IMR-90 (cell line): ENCODE data around the gene AP2M1. TPM values are rescaled to one million over a fixed set of nuclear protein-coding genes. Genes with fewer than 3 reads are reported as not detected.

Experiments
- ATAC-seq: fragments of 200-7000 bp; cut with Tn5 transposase; 2 replicates; pipeline ENCODE4 v1.9.1; 2020; ENCODE audit warnings: low read depth, mild to moderate bottlenecking, moderate library complexity
- BruUV-seq: library from RNA; stranded (reverse); fragments of 400-500 nt; replicated peaks from 2 replicates; lab custom pipeline; 2021; lab: Mats Ljungman, UMichigan
- CTCF ChIA-PET: fragments of 300-600 bp; formaldehyde crosslinking; extraction: SDS; loops from one replicate; lab custom pipeline; 2021; ENCODE audit warnings: antibody characterized with exemption; lab: Yijun Ruan, JAX
- POLR2A ChIA-PET: fragments of 300-600 bp; sonication (Branson Sonifier 250); formaldehyde crosslinking; loops from one replicate; lab custom pipeline; 2022; ENCODE audit warnings: antibody characterized with exemption; ENCODE audit not compliant: unreplicated experiment; lab: Charles Lee
- DNase-seq: peaks from one replicate; pipeline ENCODE4 v3.0.0; 2013
- H2AFZ ChIP-seq: replicated peaks from 2 replicates; pipeline ENCODE3; 2013; ENCODE audit warnings: low read length, mild to moderate bottlenecking; ENCODE audit not compliant: poor library complexity
- H2AK5ac ChIP-seq: 2 replicates; pipeline ENCODE4 v1.6.1; 2013; ENCODE audit warnings: low read depth, low read length, inconsistent platforms
- H2AK9ac ChIP-seq: replicated peaks from 2 replicates; pipeline ENCODE3; 2013; ENCODE audit warnings: mild to moderate bottlenecking, low read depth, low read length, moderate library complexity; ENCODE audit not compliant: poor library complexity
- H2BK120ac ChIP-seq: 2 replicates; pipeline ENCODE4 v1.6.1; 2013; ENCODE audit warnings: low read depth, low read length, inconsistent platforms
- H2BK15ac ChIP-seq: 3 replicates; pipeline ENCODE4 v1.6.1; 2013; ENCODE audit warnings: low read depth, low read length, inconsistent platforms
- H2BK20ac ChIP-seq: 2 replicates; pipeline ENCODE4 v1.6.1; 2013; ENCODE audit warnings: low read depth, mild to moderate bottlenecking, inconsistent platforms, low read length, moderate library complexity
- H2BK5ac ChIP-seq: 2 replicates; pipeline ENCODE4 v1.6.1; 2013; ENCODE audit warnings: mild to moderate bottlenecking, low read depth, low read length, inconsistent platforms; ENCODE audit not compliant: poor library complexity, severe bottlenecking
- H3K14ac ChIP-seq: replicated peaks from 2 replicates; pipeline ENCODE4 v1.6.1; 2013; ENCODE audit warnings: low read depth, low read length, inconsistent platforms
- H3K18ac ChIP-seq: 2 replicates; pipeline ENCODE4 v1.6.1; 2013; ENCODE audit warnings: low read depth, low read length, control low read depth
- H3K23ac ChIP-seq: 2 replicates; pipeline ENCODE4 v1.6.1; 2013; ENCODE audit warnings: low read depth, low read length, inconsistent platforms
- H3K27ac ChIP-seq: 2 replicates; pipeline ENCODE4 v1.5.1; 2013; ENCODE audit warnings: mild to moderate bottlenecking, control low read depth, low read length; ENCODE audit not compliant: insufficient read depth
- H3K27me3 ChIP-seq: 2 replicates; pipeline ENCODE4 v1.6.1; 2013; ENCODE audit warnings: low read length; ENCODE audit not compliant: control insufficient read depth, insufficient read depth
- H3K36me3 ChIP-seq: 2 replicates; pipeline ENCODE4 v1.6.1; 2013; ENCODE audit warnings: low read length, mixed read lengths; ENCODE audit not compliant: control insufficient read depth, insufficient read depth
- H3K4ac ChIP-seq: 2 replicates; pipeline ENCODE4 v1.6.1; 2013; ENCODE audit warnings: low read depth, low read length, inconsistent platforms
- H3K4me1 ChIP-seq: 2 replicates; pipeline ENCODE4 v1.6.1; 2013; ENCODE audit warnings: low read length, mixed read lengths; ENCODE audit not compliant: control insufficient read depth, insufficient read depth
- H3K4me2 ChIP-seq: 2 replicates; pipeline ENCODE4 v1.6.1; 2013; ENCODE audit warnings: low read depth, mild to moderate bottlenecking, control low read depth, low read length, moderate library complexity
- H3K4me3 ChIP-seq: 2 replicates; pipeline ENCODE4 v1.5.1; 2013; ENCODE audit warnings: low read depth, mild to moderate bottlenecking, control low read depth, low read length, moderate library complexity; ENCODE audit not compliant: insufficient read depth
- H3K56ac ChIP-seq: 2 replicates; pipeline ENCODE4 v1.6.1; 2013; ENCODE audit warnings: low read length, inconsistent platforms; ENCODE audit not compliant: insufficient read depth; ENCODE audit errors: extremely low read depth
- H3K79me1 ChIP-seq, 2 experiments: 2 replicates each; pipeline ENCODE4 v1.6.1; 2013; ENCODE audit warnings: low read length in 2 of 2, inconsistent platforms in 1 of 2, low read depth in 1 of 2
- H3K9ac ChIP-seq: 2 replicates; pipeline ENCODE4 v1.6.1; 2013; ENCODE audit warnings: low read depth, low read length, control low read depth
- H3K9me1 ChIP-seq: 2 replicates; pipeline ENCODE4 v1.6.1; 2013; ENCODE audit warnings: low read length, inconsistent platforms; ENCODE audit not compliant: insufficient read depth
- H3K9me3 ChIP-seq: 2 replicates; pipeline ENCODE4 v1.6.1; 2013; ENCODE audit warnings: low read length; ENCODE audit not compliant: control insufficient read depth, insufficient read depth
- H4K20me1 ChIP-seq: 2 replicates; pipeline ENCODE4 v1.6.1; 2013; ENCODE audit warnings: low read length, inconsistent platforms; ENCODE audit not compliant: insufficient read depth
- H4K5ac ChIP-seq: 2 replicates; pipeline ENCODE4 v1.6.1; 2013; ENCODE audit warnings: mild to moderate bottlenecking, low read depth, low read length, control low read depth
- H4K8ac ChIP-seq, 2 experiments: 2 replicates each; pipeline ENCODE4 v1.6.1; 2013; ENCODE audit warnings: low read depth in 2 of 2, low read length in 2 of 2, control low read depth in 1 of 2, inconsistent platforms in 1 of 2
- H4K91ac ChIP-seq: 2 replicates; pipeline ENCODE4 v1.6.1; 2013; ENCODE audit warnings: low read depth, low read length, inconsistent platforms; ENCODE audit not compliant: insufficient read depth
- BHLHE40 ChIP-seq: fragments of 150-350 bp; IDR thresholded peaks from 2 replicates; pipeline ENCODE4 v1.6.1; 2016; ENCODE audit warnings: mild to moderate bottlenecking, low read depth, low read length
- CEBPB ChIP-seq: IDR thresholded peaks from 2 replicates; pipeline ENCODE4 v1.6.1; 2012; ENCODE audit warnings: low read depth, low read length, improper control_type of control experiment
- CHD1 ChIP-seq: IDR thresholded peaks from 2 replicates; pipeline ENCODE4 v1.6.1; 2012; ENCODE audit warnings: low read depth, low read length, improper control_type of control experiment
- FOS ChIP-seq: fragments of 150-350 bp; IDR thresholded peaks from 2 replicates; pipeline ENCODE4 v1.6.1; 2016; ENCODE audit warnings: low read depth, low read length
- MAFK ChIP-seq: IDR thresholded peaks from 2 replicates; pipeline ENCODE4 v1.6.1; 2012; ENCODE audit warnings: low read depth, low read length, improper control_type of control experiment
- MAZ ChIP-seq: IDR thresholded peaks from 2 replicates; pipeline ENCODE4 v1.6.1; 2012; ENCODE audit warnings: low read depth, mild to moderate bottlenecking, low read length, improper control_type of control experiment, moderate library complexity, borderline replicate concordance
- MXI1 ChIP-seq: IDR thresholded peaks from 2 replicates; pipeline ENCODE4 v1.6.1; 2012; ENCODE audit warnings: low read depth, mild to moderate bottlenecking, low read length, moderate library complexity, borderline replicate concordance
- POLR2A ChIP-seq: IDR thresholded peaks from 2 replicates; pipeline ENCODE4 v1.6.1; 2012; ENCODE audit warnings: mild to moderate bottlenecking, low read depth, low read length
- RAD21 ChIP-seq: IDR thresholded peaks from 2 replicates; pipeline ENCODE4 v1.6.1; 2012; ENCODE audit warnings: low read length, improper control_type of control experiment
- RCOR1 ChIP-seq: IDR thresholded peaks from 2 replicates; pipeline ENCODE4 v1.6.1; 2012; ENCODE audit warnings: mild to moderate bottlenecking, low read length, improper control_type of control experiment; ENCODE audit not compliant: insufficient replicate concordance
- SMC3 ChIP-seq: fragments of 150-350 bp; IDR thresholded peaks from 2 replicates; pipeline ENCODE4 v1.6.1; 2016; ENCODE audit warnings: low read depth, mild to moderate bottlenecking, antibody characterized with exemption, low read length, moderate library complexity
- WGBS, 2 experiments: methylation state at CpG; one replicate each; pipeline versions ENCODE4 v1.1.5 to v1.1.7; 2013; ENCODE audit warnings: missing lambda C conversion rate in 2 of 2; ENCODE audit not compliant: insufficient read length in 1 of 2; ENCODE audit errors: extremely low coverage in 2 of 2; 5-methylcytosine and 5-hydroxymethylcytosine counted together
- dilution Hi-C: fragments of 300-500 bp; cut with HindIII; formaldehyde crosslinking; loops from one replicate; pipeline ENCODE4 v1.14.3; 2018; ENCODE audit warnings: low sequenced_read_pairs; ENCODE audit not compliant: unreplicated experiment
- in situ Hi-C: fragments of 300-500 bp; cut with MboI; formaldehyde crosslinking; loops from 3 replicates; pipeline ENCODE4 v1.14.3; 2019; ENCODE audit warnings: low sequenced_read_pairs, inconsistent platforms, mixed read lengths
- intact Hi-C: fragments of 100-400 bp; cut with micrococcal nuclease; formaldehyde crosslinking; loops from 2 replicates; pipeline ENCODE4 v1.10.0; 2022
- polyA plus RNA-seq, 3 experiments: library from polyadenylated mRNA; depleted of rRNA; stranded (reverse); fragments of >200 nt; gene quantifications; 2 replicates each; pipeline ENCODE4 v1.2.3, GENCODE V29; 2012; ENCODE audit warnings: low replicate concordance in 1 of 3
- total RNA-seq: library from RNA; depleted of rRNA; stranded (reverse); fragments of >200 nt; gene quantifications from 2 replicates; pipeline ENCODE4 v1.2.3, GENCODE V29; 2012
- TF ChIP-seq, protein P1 (sequence below): fragments of 150-350 bp; IDR thresholded peaks from 2 replicates; pipeline ENCODE4 v1.6.1; 2017; ENCODE audit warnings: mild to moderate bottlenecking, antibody characterized with exemption, low read length, low read depth
- TF ChIP-seq, protein P2 (sequence below): conservative IDR thresholded peaks from 2 replicates; pipeline ENCODE4 v1.5.1; 2012; ENCODE audit warnings: mild to moderate bottlenecking, low read depth, low read length, improper control_type of control experiment
- TF ChIP-seq, protein P3 (sequence below): fragments of 150-350 bp; IDR thresholded peaks from 2 replicates; pipeline ENCODE4 v1.6.1; 2016; ENCODE audit warnings: low read depth, mild to moderate bottlenecking, low read length, moderate library complexity, borderline replicate concordance

The AP2M1 gene
- total and polyA plus RNA-seq, 2 of the 4 experiments (the other 2 are of a cell fraction), result 876 to 1,065 TPM

DNA sequence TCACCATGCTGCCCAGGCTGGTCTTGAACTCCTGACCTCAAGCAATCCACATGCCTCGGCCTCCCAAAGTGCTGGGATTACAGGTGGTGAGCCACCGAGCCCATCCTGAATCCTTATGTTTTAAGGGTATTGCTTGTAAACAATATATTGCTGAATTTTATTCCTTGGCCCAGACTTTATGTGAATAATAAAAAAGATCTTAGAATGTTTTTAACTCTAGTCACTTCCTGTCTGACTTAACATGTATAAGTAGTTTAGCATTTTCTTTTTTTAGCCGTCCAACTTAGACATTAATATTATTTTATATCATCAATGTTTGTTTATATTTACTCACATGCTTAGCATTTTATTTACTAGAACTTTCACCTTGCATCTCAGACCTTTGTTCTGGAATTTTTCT, 48.6 kb upstream of the AP2M1 start:
- H3K14ac ChIP-seq, result no peak overlapping the region
- H3K27me3 ChIP-seq, result no peaks in the 10 kb centered on the region
- H4K20me1 ChIP-seq, result no peaks in the 10 kb centered on the region
- intact Hi-C loops, result no loop called here
- H3K9me3 ChIP-seq, result no peaks in the 10 kb centered on the region
- no peak overlapping the region; the same call in 1 of the 2 replicates for H4K5ac ChIP-seq
- DNase-seq (peak; percentile 34), ATAC-seq (peak; percentile 48; the same call in 1 of the 2 replicates)
- in situ Hi-C loops, result no loop called here
- H3K4me1 ChIP-seq, result no peaks in the 10 kb centered on the region; the same call in 1 of the 2 replicates
- no peak overlapping the region for H3K4me2 ChIP-seq
- peak overlapping the region in 1 of 2 experiments; percentile 53; a peak in 1 of 4 replicates for H4K8ac ChIP-seq
- peak overlapping the region; percentile 61; the same call in 1 of the 2 replicates for H3K4ac ChIP-seq
- peak overlapping the region; percentile 81 for H2AFZ ChIP-seq
- dilution Hi-C loops, result no loop called here
- no peak overlapping the region for H3K27ac ChIP-seq
- BruUV-seq, result no TSS peak
- H3K9me1 ChIP-seq, result 0 out of 2 replicates have a peak, but pooled peaks cover 3% of the 10 kb centered on the region
- TF ChIP-seq MAZ (no peak), MXI1 (no peak), POLR2A (no peak), SMC3 (no peak), RCOR1 (no peak), RAD21 (no peak), CEBPB (no peak), CHD1 (no peak), BHLHE40 (no peak), FOS (no peak), MAFK (no peak)
- TF ChIP-seq, protein P1, sequence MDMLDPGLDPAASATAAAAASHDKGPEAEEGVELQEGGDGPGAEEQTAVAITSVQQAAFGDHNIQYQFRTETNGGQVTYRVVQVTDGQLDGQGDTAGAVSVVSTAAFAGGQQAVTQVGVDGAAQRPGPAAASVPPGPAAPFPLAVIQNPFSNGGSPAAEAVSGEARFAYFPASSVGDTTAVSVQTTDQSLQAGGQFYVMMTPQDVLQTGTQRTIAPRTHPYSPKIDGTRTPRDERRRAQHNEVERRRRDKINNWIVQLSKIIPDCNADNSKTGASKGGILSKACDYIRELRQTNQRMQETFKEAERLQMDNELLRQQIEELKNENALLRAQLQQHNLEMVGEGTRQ, result no peak
- TF ChIP-seq, protein P2, sequence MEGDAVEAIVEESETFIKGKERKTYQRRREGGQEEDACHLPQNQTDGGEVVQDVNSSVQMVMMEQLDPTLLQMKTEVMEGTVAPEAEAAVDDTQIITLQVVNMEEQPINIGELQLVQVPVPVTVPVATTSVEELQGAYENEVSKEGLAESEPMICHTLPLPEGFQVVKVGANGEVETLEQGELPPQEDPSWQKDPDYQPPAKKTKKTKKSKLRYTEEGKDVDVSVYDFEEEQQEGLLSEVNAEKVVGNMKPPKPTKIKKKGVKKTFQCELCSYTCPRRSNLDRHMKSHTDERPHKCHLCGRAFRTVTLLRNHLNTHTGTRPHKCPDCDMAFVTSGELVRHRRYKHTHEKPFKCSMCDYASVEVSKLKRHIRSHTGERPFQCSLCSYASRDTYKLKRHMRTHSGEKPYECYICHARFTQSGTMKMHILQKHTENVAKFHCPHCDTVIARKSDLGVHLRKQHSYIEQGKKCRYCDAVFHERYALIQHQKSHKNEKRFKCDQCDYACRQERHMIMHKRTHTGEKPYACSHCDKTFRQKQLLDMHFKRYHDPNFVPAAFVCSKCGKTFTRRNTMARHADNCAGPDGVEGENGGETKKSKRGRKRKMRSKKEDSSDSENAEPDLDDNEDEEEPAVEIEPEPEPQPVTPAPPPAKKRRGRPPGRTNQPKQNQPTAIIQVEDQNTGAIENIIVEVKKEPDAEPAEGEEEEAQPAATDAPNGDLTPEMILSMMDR, result no peak
- TF ChIP-seq, protein P3, sequence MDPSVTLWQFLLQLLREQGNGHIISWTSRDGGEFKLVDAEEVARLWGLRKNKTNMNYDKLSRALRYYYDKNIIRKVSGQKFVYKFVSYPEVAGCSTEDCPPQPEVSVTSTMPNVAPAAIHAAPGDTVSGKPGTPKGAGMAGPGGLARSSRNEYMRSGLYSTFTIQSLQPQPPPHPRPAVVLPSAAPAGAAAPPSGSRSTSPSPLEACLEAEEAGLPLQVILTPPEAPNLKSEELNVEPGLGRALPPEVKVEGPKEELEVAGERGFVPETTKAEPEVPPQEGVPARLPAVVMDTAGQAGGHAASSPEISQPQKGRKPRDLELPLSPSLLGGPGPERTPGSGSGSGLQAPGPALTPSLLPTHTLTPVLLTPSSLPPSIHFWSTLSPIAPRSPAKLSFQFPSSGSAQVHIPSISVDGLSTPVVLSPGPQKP, result no peak
- H3K23ac ChIP-seq, result no peak overlapping the region
- no peak overlapping the region for H2AK5ac ChIP-seq
- H2BK120ac ChIP-seq, result 0 out of 2 replicates have a peak overlapping the region, but pooled peaks have one; percentile 23
- H3K56ac ChIP-seq, result no peak overlapping the region
- H2BK5ac ChIP-seq, result peak overlapping the region; percentile 50
- ChIA-PET CTCF (no interaction called here), POLR2A (no interaction called here)
- no peak overlapping the region for H3K9ac ChIP-seq
- no peaks in the 10 kb centered on the region for H3K79me1 ChIP-seq
- no peak overlapping the region; the same call in 2 of the 3 replicates for H2BK15ac ChIP-seq
- H2AK9ac ChIP-seq, result no peak overlapping the region
- H4K91ac ChIP-seq, result no peak overlapping the region
- H3K36me3 ChIP-seq, result no peaks in the 10 kb centered on the region
- no peak overlapping the region for H2BK20ac ChIP-seq
- H3K18ac ChIP-seq, result no peak overlapping the region
- WGBS, 2 experiments, result no CpG with 5 or more reads among the region's 3 CpGs
- no peak overlapping the region for H3K4me3 ChIP-seq
